RWPE1 (cell line): Measurements from ENCODE around the gene SIGLEC11.

Experiments
- CTCF ChIA-PET: fragments of 350-600 bp; sonication (Branson Sonifier 250); formaldehyde crosslinking; extraction: SDS; loops from one replicate; lab custom pipeline; 2021; lab: Yijun Ruan, JAX
- POLR2A ChIA-PET: fragments of 400-600 bp; formaldehyde crosslinking; extraction: SDS; loops from one replicate; lab custom pipeline; 2020; ENCODE audit warnings: antibody characterized with exemption; ENCODE audit not compliant: low non-redundant PET; lab: Yijun Ruan, JAX
- DNase-seq: peaks from one replicate; pipeline ENCODE4 v3.0.0; 2012; ENCODE audit warnings: low spot score
- H3K27ac ChIP-seq: fragments of 450-650 bp; 2 replicates; pipeline ENCODE4 v1.5.1; 2017
- TF ChIP-seq, protein P1 (sequence below): fragments of 450-650 bp; conservative IDR thresholded peaks from 2 replicates; pipeline ENCODE4 v1.5.1; 2017; ENCODE audit warnings: low read depth, mild to moderate bottlenecking

SIGLEC11 gene

DNA sequence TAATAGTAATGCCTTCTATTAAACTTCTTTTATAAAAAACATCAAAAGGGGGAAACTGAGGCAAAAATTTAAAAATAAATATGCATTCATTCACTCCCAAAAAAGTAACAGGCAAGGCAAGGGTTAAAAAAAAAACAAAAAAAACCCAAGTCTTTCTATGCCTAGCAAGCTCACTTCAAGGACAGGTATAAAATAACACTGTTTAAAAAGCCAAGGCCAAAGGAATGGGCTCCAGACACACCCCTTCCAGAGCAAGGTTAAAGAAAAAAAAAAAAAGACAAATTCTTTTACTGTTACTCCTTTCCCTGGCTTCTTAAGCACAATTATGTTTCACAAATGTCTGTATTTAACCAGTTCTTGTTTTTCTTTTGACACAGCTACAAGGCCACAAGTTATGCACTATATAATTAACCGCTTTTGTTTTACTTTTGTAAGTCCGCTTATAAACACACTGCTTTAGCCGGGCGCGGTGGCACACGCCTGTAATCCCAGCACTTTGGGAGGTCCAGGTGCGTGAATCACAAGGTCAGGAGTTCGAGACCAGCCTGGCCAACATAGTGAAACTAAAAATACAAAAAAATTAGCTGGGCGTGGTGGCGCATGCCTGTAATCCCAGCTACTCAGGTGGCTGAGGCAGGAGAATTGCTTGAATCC lies 3.6 kb downstream of the SIGLEC11 start:
- ChIA-PET POLR2A (no interaction called here), CTCF (no interaction called here)
- TF ChIP-seq, protein P1, sequence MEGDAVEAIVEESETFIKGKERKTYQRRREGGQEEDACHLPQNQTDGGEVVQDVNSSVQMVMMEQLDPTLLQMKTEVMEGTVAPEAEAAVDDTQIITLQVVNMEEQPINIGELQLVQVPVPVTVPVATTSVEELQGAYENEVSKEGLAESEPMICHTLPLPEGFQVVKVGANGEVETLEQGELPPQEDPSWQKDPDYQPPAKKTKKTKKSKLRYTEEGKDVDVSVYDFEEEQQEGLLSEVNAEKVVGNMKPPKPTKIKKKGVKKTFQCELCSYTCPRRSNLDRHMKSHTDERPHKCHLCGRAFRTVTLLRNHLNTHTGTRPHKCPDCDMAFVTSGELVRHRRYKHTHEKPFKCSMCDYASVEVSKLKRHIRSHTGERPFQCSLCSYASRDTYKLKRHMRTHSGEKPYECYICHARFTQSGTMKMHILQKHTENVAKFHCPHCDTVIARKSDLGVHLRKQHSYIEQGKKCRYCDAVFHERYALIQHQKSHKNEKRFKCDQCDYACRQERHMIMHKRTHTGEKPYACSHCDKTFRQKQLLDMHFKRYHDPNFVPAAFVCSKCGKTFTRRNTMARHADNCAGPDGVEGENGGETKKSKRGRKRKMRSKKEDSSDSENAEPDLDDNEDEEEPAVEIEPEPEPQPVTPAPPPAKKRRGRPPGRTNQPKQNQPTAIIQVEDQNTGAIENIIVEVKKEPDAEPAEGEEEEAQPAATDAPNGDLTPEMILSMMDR, result no peak
- DNase-seq, result no peak
- H3K27ac ChIP-seq, result no peak overlapping the region

DNA sequence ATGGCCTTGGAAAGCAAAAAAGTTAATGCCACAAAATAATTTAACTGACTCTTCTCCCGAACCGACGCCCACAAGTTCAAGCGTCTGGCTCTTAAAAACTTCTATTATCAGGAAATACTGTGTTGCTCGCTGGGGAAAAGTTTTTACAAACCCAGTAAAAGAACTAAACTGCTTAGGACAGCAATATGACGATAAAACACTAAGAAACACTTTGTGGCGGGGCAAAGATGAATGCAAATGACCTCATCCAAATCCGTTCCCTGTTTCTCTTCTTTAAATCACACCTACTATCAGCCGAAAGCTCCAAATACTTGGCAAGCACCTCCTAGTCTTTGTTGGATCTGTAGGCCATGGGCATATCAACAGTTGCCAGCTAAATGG lies 4.9 kb downstream of the SIGLEC11 start:
- TF ChIP-seq, protein P1, result no peak
- no peak overlapping the region for H3K27ac ChIP-seq
- ChIA-PET CTCF (no interaction called here), POLR2A (no interaction called here)
- DNase-seq, result no peak

DNA sequence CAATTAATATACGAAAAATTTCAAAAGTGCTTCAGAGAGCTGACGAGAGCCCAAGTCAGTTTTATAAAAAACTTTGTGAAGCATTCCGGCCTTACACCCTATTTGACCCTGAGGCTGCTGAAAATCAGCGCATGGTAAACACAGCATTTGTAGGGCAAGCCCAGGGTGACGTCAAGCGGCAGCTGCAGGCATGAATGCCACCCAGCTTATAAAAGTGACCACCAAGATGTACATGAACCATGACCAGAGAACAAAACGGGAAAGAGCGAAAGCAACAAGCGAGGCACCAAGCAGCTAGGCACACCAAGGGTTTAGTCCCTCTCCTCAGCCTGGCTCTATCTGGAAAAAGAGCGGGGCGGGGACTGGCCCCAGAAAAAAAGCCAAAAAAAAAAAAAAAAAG lies 6.0 kb downstream of the SIGLEC11 start:
- TF ChIP-seq, protein P1, result no peak
- DNase-seq, result no peak
- ChIA-PET CTCF (interaction anchor here (0.6 to 1.1 kb wide), 2 partner anchors 224 to 295 kb away, joined by 3 read pairs; no protein-coding TSS in a partner anchor), POLR2A (no interaction called here)
- H3K27ac ChIP-seq, result no peak overlapping the region

DNA sequence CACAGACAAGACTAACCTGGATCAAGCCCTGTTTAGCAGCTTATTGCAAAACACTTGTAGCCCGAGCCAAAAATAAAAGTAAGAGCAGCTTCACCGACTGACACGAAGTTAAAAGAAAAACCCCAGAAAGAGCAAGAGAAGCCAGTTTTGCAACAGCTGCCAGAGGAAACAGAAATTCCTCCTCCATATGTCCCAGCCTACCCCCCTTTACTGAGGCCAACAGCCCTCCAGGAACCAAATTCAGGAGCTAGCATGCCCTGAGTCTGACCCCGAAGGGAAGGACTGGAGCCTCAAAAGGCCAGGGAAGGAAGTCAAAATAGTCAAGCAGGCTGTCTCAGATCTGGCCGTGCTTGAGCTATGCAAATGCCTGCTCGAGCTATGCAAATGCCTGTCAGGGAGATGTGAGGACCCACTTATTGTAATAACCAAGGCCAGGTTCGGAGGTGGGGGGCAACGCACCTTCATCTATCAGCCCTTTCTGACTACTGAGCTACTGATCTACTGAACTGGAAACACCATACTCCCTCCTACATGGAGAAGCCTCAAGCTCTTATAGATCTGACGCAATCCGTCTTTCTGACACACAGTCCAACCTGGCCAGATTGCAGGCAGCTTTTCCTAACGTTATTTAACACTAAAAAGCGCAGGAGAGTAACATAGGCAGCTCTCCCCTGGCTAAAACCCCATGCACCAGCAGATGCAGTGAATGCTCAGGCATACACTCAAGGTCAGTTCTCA lies 6.7 kb downstream of the SIGLEC11 start:
- CTCF ChIA-PET, result interaction anchor here (0.6 to 1.1 kb wide), 2 partner anchors 223 to 295 kb away, joined by 3 read pairs; no protein-coding TSS in a partner anchor
- DNase-seq, result no peak
- POLR2A ChIA-PET, result interaction anchor here (0.5 kb wide), 1 partner anchor 957 kb away, joined by 3 read pairs; the partner anchor contains the start of gene KLK4
- no peak overlapping the region for H3K27ac ChIP-seq
- TF ChIP-seq, protein P1, result no peak

DNA sequence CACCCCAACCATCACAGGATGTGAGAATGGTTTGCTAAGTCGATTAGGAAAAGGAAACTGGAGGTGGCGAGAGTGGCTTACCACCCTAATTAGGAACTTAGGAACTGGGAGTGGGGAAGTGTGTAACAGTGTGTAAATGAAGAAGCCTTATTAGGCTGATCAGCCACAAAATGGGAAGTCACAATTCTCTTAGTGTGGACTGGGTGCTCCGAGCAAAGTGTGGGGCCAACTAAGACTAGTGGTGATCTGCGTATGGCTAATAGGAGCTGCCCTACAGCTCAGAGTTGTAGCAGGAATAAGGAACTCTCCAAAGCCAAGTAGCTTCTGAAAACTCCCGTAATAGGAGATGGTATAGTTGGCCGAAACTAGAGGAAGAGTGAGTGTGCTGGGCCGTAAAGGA lies 7.6 kb downstream of the SIGLEC11 start:
- CTCF ChIA-PET, result no interaction called here
- TF ChIP-seq, protein P1, result no peak
- H3K27ac ChIP-seq, result no peak overlapping the region
- POLR2A ChIA-PET, result no interaction called here
- no peak for DNase-seq

DNA sequence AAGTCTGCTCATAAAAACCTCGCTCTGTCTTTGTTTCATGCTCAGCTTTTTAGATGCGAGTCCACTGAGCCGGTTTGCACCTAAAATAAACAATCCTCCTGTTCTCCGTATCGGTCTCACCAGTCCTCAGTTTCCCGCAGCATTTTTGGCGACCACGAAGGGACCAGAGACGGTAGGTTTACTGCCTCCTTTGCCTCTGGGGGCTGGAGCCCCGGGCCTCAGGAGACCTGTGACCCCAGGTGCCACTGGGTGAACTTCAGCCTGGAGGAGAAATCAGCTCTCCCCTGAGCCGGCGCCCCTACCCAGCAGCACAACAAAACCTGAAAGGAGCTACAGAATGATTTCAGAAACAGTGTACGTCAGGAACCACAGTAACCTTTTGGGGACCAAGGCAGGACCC lies 8.1 kb downstream of the SIGLEC11 start:
- TF ChIP-seq, protein P1, result no peak
- CTCF ChIA-PET, result no interaction called here
- POLR2A ChIA-PET, result no interaction called here
- H3K27ac ChIP-seq, result no peak overlapping the region
- no peak for DNase-seq
